ENCODE measurements around the gene PIGZ.

DNA sequence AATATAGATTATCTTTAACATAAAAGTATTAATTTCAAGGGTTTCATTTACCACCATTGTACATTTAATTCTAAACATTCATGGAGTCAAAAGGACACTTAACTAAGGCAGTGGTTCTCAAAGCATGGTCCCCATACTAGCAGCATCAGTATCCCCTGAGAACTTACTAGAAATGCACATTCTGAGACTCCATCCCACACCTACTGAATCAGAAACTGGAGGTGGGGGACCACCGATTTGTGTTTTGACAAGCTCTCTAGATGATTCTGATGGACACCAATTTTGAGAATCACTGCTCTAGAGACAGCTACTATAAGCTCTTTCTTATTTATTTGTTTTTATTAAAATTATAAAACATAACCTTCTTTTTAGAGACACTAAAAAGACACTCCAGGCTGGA, 66.9 kb downstream of the PIGZ start:
- TF ChIP-seq, protein P1, sequence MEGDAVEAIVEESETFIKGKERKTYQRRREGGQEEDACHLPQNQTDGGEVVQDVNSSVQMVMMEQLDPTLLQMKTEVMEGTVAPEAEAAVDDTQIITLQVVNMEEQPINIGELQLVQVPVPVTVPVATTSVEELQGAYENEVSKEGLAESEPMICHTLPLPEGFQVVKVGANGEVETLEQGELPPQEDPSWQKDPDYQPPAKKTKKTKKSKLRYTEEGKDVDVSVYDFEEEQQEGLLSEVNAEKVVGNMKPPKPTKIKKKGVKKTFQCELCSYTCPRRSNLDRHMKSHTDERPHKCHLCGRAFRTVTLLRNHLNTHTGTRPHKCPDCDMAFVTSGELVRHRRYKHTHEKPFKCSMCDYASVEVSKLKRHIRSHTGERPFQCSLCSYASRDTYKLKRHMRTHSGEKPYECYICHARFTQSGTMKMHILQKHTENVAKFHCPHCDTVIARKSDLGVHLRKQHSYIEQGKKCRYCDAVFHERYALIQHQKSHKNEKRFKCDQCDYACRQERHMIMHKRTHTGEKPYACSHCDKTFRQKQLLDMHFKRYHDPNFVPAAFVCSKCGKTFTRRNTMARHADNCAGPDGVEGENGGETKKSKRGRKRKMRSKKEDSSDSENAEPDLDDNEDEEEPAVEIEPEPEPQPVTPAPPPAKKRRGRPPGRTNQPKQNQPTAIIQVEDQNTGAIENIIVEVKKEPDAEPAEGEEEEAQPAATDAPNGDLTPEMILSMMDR (IDR thresholded peaks at IDR 0.05) = no peak
- TF ChIP-seq POLR2A (IDR thresholded peaks at IDR 0.05) = no peak
- no peak for TF ChIP-seq POLR2AphosphoS5 (IDR thresholded peaks at IDR 0.05)
